ENCODE data around the gene TTC34. TPM values are rescaled to one million over a fixed set of nuclear protein-coding genes. Genes with fewer than 3 reads are reported as not detected.

The TTC34 gene
- total and polyA plus RNA-seq, 2 of the 4 experiments (the other 2 are of a cell fraction) = under 0.01 to 0.09 TPM

DNA sequence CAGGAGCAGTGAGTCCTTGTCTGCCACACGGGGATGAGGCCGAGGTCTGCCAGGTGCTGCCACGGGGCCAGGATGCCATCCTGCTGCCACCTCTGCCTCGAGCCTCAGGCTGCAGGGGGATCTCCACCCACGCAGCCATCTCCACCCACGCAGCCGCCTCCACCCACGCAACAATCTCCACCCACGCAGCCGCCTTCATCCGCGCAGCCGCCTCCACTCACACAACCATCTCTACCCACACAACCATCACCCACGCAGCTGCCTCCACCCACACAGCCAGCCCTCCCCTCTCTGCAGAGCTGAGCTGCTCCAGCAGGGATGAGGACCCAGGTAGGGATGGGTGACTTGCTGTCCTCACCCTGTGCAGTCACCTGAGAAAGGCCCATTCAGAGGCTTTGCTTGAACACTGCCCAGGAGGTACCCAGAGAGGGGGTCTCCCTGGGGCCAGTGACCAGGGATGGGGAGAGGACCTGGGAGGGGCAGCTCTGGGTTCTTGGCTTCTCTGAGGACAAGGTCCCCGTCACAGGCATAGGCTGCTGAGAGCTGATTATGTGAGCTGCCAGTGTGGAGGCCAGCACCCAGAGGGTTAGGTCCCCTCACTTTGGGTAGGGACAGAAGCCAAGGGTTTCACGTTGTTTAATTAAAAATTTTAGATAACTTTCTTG lies 46.6 kb upstream of the TTC34 start:
- ATAC-seq (ENCODE audit: low read depth) (no peak), DNase-seq (no peak)
- H3K4ac ChIP-seq (ENCODE audit: low read depth, low read length) = no peak overlapping the region
- no peak overlapping the region for H2BK15ac ChIP-seq (ENCODE audit: low read depth, low read length)
- H3K9me1 ChIP-seq (ENCODE audit: insufficient read depth, low read length) = no peaks in the 10 kb centered on the region
- no peak overlapping the region for H4K8ac ChIP-seq (ENCODE audit: low read depth in 2 of 2, low read length in 2 of 2)
- ChIA-PET CTCF (no interaction called here), POLR2A (ENCODE audit: unreplicated experiment) (no interaction called here)
- H3K27ac ChIP-seq (ENCODE audit: insufficient read depth, low read length) = no peak overlapping the region
- no peak overlapping the region for H3K14ac ChIP-seq (replicated peaks; ENCODE audit: low read depth, low read length)
- H3K4me3 ChIP-seq (ENCODE audit: insufficient read depth, low read depth, low read length) = no peak overlapping the region
- H2AK5ac ChIP-seq (ENCODE audit: low read depth, low read length) = no peak overlapping the region
- no peaks in the 10 kb centered on the region for H4K20me1 ChIP-seq (ENCODE audit: insufficient read depth, low read length)
- no peak overlapping the region for H2AK9ac ChIP-seq (replicated peaks; ENCODE audit: low read depth, low read length, poor library complexity)
- BruUV-seq (replicated peaks) = no TSS peak
- H2BK20ac ChIP-seq (ENCODE audit: low read depth, low read length) = no peak overlapping the region
- no peaks in the 10 kb centered on the region for H3K36me3 ChIP-seq (ENCODE audit: control insufficient read depth, insufficient read depth, low read length)
- no peak overlapping the region for H3K9ac ChIP-seq (ENCODE audit: low read depth, low read length)
- in situ Hi-C loops (cut with MboI; ENCODE audit: low sequenced_read_pairs) (no loop called here), dilution Hi-C loops (cut with HindIII; ENCODE audit: low sequenced_read_pairs, unreplicated experiment) (no loop called here), intact Hi-C loops (cut with micrococcal nuclease) (no loop called here)
- TF ChIP-seq RAD21 (IDR thresholded peaks at IDR 0.05; ENCODE audit: low read length) = no peak
- TF ChIP-seq, protein P1, sequence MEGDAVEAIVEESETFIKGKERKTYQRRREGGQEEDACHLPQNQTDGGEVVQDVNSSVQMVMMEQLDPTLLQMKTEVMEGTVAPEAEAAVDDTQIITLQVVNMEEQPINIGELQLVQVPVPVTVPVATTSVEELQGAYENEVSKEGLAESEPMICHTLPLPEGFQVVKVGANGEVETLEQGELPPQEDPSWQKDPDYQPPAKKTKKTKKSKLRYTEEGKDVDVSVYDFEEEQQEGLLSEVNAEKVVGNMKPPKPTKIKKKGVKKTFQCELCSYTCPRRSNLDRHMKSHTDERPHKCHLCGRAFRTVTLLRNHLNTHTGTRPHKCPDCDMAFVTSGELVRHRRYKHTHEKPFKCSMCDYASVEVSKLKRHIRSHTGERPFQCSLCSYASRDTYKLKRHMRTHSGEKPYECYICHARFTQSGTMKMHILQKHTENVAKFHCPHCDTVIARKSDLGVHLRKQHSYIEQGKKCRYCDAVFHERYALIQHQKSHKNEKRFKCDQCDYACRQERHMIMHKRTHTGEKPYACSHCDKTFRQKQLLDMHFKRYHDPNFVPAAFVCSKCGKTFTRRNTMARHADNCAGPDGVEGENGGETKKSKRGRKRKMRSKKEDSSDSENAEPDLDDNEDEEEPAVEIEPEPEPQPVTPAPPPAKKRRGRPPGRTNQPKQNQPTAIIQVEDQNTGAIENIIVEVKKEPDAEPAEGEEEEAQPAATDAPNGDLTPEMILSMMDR (conservative IDR thresholded peaks at IDR 0.05; ENCODE audit: low read depth, low read length) = no peak
- TF ChIP-seq, protein P2, sequence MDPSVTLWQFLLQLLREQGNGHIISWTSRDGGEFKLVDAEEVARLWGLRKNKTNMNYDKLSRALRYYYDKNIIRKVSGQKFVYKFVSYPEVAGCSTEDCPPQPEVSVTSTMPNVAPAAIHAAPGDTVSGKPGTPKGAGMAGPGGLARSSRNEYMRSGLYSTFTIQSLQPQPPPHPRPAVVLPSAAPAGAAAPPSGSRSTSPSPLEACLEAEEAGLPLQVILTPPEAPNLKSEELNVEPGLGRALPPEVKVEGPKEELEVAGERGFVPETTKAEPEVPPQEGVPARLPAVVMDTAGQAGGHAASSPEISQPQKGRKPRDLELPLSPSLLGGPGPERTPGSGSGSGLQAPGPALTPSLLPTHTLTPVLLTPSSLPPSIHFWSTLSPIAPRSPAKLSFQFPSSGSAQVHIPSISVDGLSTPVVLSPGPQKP (IDR thresholded peaks at IDR 0.05; ENCODE audit: borderline replicate concordance, low read depth, low read length) = no peak
- TF ChIP-seq, protein P3, sequence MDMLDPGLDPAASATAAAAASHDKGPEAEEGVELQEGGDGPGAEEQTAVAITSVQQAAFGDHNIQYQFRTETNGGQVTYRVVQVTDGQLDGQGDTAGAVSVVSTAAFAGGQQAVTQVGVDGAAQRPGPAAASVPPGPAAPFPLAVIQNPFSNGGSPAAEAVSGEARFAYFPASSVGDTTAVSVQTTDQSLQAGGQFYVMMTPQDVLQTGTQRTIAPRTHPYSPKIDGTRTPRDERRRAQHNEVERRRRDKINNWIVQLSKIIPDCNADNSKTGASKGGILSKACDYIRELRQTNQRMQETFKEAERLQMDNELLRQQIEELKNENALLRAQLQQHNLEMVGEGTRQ (IDR thresholded peaks at IDR 0.05; ENCODE audit: low read depth, low read length) = no peak
- TF ChIP-seq POLR2A (IDR thresholded peaks at IDR 0.05; ENCODE audit: low read depth, low read length) = no peak
- H2AFZ ChIP-seq (replicated peaks; ENCODE audit: low read length, poor library complexity) = no peak overlapping the region
- H4K5ac ChIP-seq (ENCODE audit: low read depth, low read length) = no peak overlapping the region
- H3K56ac ChIP-seq (ENCODE audit: extremely low read depth, insufficient read depth, low read length) = no peak overlapping the region
- no peak overlapping the region for H2BK120ac ChIP-seq (ENCODE audit: low read depth, low read length)
- no peaks in the 10 kb centered on the region for H3K27me3 ChIP-seq (ENCODE audit: control insufficient read depth, insufficient read depth, low read length)
- no peaks in the 10 kb centered on the region for H3K4me1 ChIP-seq (ENCODE audit: control insufficient read depth, insufficient read depth, low read length)
- peaks cover 35% of the 10 kb centered on the region for H3K9me3 ChIP-seq (ENCODE audit: control insufficient read depth, insufficient read depth, low read length)
- no peaks in the 10 kb centered on the region for H3K79me1 ChIP-seq (ENCODE audit: low read depth in 1 of 2, low read length in 2 of 2)
- no peak overlapping the region for H4K91ac ChIP-seq (ENCODE audit: insufficient read depth, low read depth, low read length)
- H3K23ac ChIP-seq (ENCODE audit: low read depth, low read length) = no peak overlapping the region
- no peak overlapping the region for H3K4me2 ChIP-seq (ENCODE audit: low read depth, low read length)
- no peak overlapping the region for H3K18ac ChIP-seq (ENCODE audit: low read depth, low read length)
- 80% methylated on average over 1 of the region's 16 CpGs; no CpG with 5 or more reads in 1 of the 2 experiments for WGBS, 2 experiments (ENCODE audit: extremely low coverage in 2 of 2, insufficient read length in 1 of 2)
- no peak overlapping the region for H2BK5ac ChIP-seq (ENCODE audit: low read depth, low read length, poor library complexity, severe bottlenecking)
